GM23338 (cell line): ENCODE measurements around the gene SAMD13. TPM values are rescaled to one million over a fixed set of nuclear protein-coding genes. Genes with fewer than 3 reads are reported as not detected.

Experiments used
- ATAC-seq: fragments of 200-7000 bp; cut with Tn5 transposase; 3 replicates; pipeline ENCODE4 v1.9.1; 2020
- DNase-seq: peaks from one replicate; pipeline ENCODE4 v3.0.0-alpha.2; 2015; ENCODE audit warnings: low spot score
- H2AFZ ChIP-seq: fragments of 200-600 bp; sonication (generic); 2 replicates; pipeline ENCODE4 v1.8.0; 2016; ENCODE audit warnings: antibody characterized with exemption, mild to moderate bottlenecking, moderate library complexity
- H3F3A ChIP-seq: fragments of 200-600 bp; sonication (generic); replicated peaks from 2 replicates; pipeline ENCODE4 v1.8.0; 2017; ENCODE audit warnings: antibody characterized with exemption, mixed run types, low read depth
- H3K27ac ChIP-seq: fragments of 200-600 bp; sonication (generic); 2 replicates; pipeline ENCODE4 v1.6.1; 2016; ENCODE audit warnings: low read depth
- H3K27me3 ChIP-seq: fragments of 200-600 bp; sonication (generic); 2 replicates; pipeline ENCODE4 v1.8.0; 2016; ENCODE audit warnings: mild to moderate bottlenecking, mixed run types, moderate library complexity; ENCODE audit not compliant: insufficient read depth
- H3K36me3 ChIP-seq: fragments of 200-600 bp; sonication (generic); 2 replicates; pipeline ENCODE4 v1.8.0; 2016; ENCODE audit warnings: mild to moderate bottlenecking; ENCODE audit not compliant: insufficient read depth
- H3K4me1 ChIP-seq: fragments of 200-600 bp; sonication (generic); 2 replicates; pipeline ENCODE4 v1.8.0; 2016; ENCODE audit warnings: mild to moderate bottlenecking, moderate library complexity; ENCODE audit not compliant: insufficient read depth
- H3K4me2 ChIP-seq: fragments of 200-600 bp; sonication (generic); 2 replicates; pipeline ENCODE4 v1.7.1; 2017; ENCODE audit warnings: mixed run types
- H3K4me3 ChIP-seq: fragments of 200-600 bp; sonication (generic); 2 replicates; pipeline ENCODE4 v1.6.1; 2016; ENCODE audit warnings: mixed run types
- H3K79me2 ChIP-seq: fragments of 200-600 bp; sonication (generic); replicated peaks from 2 replicates; pipeline ENCODE4 v1.8.0; 2017; ENCODE audit warnings: mild to moderate bottlenecking; ENCODE audit not compliant: insufficient read depth
- H3K9me2 ChIP-seq: fragments of 200-600 bp; sonication (generic); 2 replicates; pipeline ENCODE4 v1.8.0; 2017; ENCODE audit not compliant: insufficient read depth
- H4K20me1 ChIP-seq: fragments of 200-600 bp; sonication (generic); replicated peaks from 2 replicates; pipeline ENCODE4 v1.8.0; 2017; ENCODE audit warnings: mild to moderate bottlenecking; ENCODE audit not compliant: insufficient read depth
- H3K27ac Mint-ChIP-seq: 2 replicates; pipeline ENCODE4 v1.8.0; 2020; ENCODE audit warnings: inconsistent platforms, mild to moderate bottlenecking, moderate library complexity, mixed read lengths
- H3K27me3 Mint-ChIP-seq: 3 replicates; pipeline ENCODE4 v1.8.0; 2022; ENCODE audit warnings: low read depth, mild to moderate bottlenecking, moderate library complexity, mixed read lengths, inconsistent platforms; ENCODE audit not compliant: insufficient read depth, poor library complexity
- H3K36me3 Mint-ChIP-seq: 3 replicates; pipeline ENCODE4 v1.8.0; 2021; ENCODE audit warnings: low read depth, mild to moderate bottlenecking, inconsistent platforms, moderate library complexity, mixed read lengths
- H3K4me1 Mint-ChIP-seq: 3 replicates; pipeline ENCODE4 v1.8.0; 2020; ENCODE audit warnings: mild to moderate bottlenecking, inconsistent platforms, mixed read lengths
- H3K4me3 Mint-ChIP-seq: 3 replicates; pipeline ENCODE4 v1.8.0; 2021; ENCODE audit warnings: moderate library complexity, mild to moderate bottlenecking, inconsistent platforms, mixed read lengths
- H3K9me3 Mint-ChIP-seq: 3 replicates; pipeline ENCODE4 v1.8.0; 2020; ENCODE audit warnings: moderate library complexity, mild to moderate bottlenecking, inconsistent platforms, mixed read lengths
- CREB1 ChIP-seq: fragments of 250-450 bp; sonication (Bioruptor Pico); IDR thresholded peaks from 2 replicates; pipeline ENCODE4 v1.5.0; 2020; ENCODE audit warnings: low read depth, mild to moderate bottlenecking, moderate library complexity
- CTCF ChIP-seq, 2 experiments: fragments of 200-600 bp in 1 of 2; sonication (generic) in 1 of 2; conservative IDR thresholded peaks; 2 replicates each; pipeline versions ENCODE4 v1.5.1 to v1.6.1; 2016 to 2017; ENCODE audit warnings: antibody characterized with exemption in 2 of 2, low read depth in 2 of 2, mild to moderate bottlenecking in 2 of 2, moderate library complexity in 1 of 2
- EZH2 ChIP-seq: fragments of 200-600 bp; sonication (generic); IDR thresholded peaks from one replicate; pipeline ENCODE4 v1.8.0; 2017; ENCODE audit warnings: antibody characterized with exemption, mild to moderate bottlenecking, low read depth; ENCODE audit not compliant: unreplicated experiment
- EZH2phosphoT487 ChIP-seq: fragments of 200-600 bp; sonication (generic); IDR thresholded peaks from one replicate; pipeline ENCODE4 v1.8.1; 2018; ENCODE audit warnings: antibody characterized with exemption; ENCODE audit not compliant: unreplicated experiment
- JUNB ChIP-seq: IDR thresholded peaks from one replicate; pipeline ENCODE4 v1.6.1; 2016; ENCODE audit warnings: antibody characterized with exemption; ENCODE audit not compliant: unreplicated experiment
- NANOG ChIP-seq: IDR thresholded peaks from 2 replicates; pipeline ENCODE4 v1.6.1; 2016; ENCODE audit warnings: antibody characterized with exemption, borderline replicate concordance
- POLR2AphosphoS5 ChIP-seq: IDR thresholded peaks from 2 replicates; pipeline ENCODE4 v1.6.1; 2016; ENCODE audit warnings: antibody characterized with exemption, low read depth
- STAT1 ChIP-seq: IDR thresholded peaks from one replicate; pipeline ENCODE4 v1.6.1; 2016; ENCODE audit warnings: antibody characterized with exemption; ENCODE audit not compliant: unreplicated experiment
- ZNF114 ChIP-seq: fragments of 250-450 bp; sonication (Bioruptor Pico); IDR thresholded peaks from 2 replicates; pipeline ENCODE4 v1.5.0; 2020; ENCODE audit warnings: mild to moderate bottlenecking, moderate library complexity
- ZNF331 ChIP-seq: fragments of 250-450 bp; sonication (Bioruptor Pico); IDR thresholded peaks from 2 replicates; pipeline ENCODE4 v1.5.0; 2020; ENCODE audit warnings: low read depth, mild to moderate bottlenecking, moderate library complexity
- polyA plus RNA-seq: library from polyadenylated mRNA; unstranded; fragments of >200 nt; fragmentation: Nextera tagmentation; extraction: Ambion mirVana; gene quantifications from 2 replicates; pipeline ENCODE4 v1.2.1, GENCODE V29; 2016
- total RNA-seq: library from RNA; depleted of rRNA; stranded (reverse); fragments of >200 nt; shearing (Covaris generic); gene quantifications from 2 replicates; pipeline ENCODE4 v1.2.3, GENCODE V29; 2014
- TF ChIP-seq, protein P1 (sequence below): fragments of 250-450 bp; sonication (Bioruptor Pico); IDR thresholded peaks from 2 replicates; pipeline ENCODE4 v1.5.0; 2020; ENCODE audit warnings: mild to moderate bottlenecking, moderate library complexity
- TF ChIP-seq, protein P2 (sequence below): IDR thresholded peaks from 2 replicates; pipeline ENCODE4 v1.6.1; 2016; ENCODE audit warnings: antibody characterized with exemption
- TF ChIP-seq, protein P3 (sequence below): IDR thresholded peaks from one replicate; pipeline ENCODE4 v1.6.1; 2018; ENCODE audit warnings: antibody characterized with exemption; ENCODE audit not compliant: unreplicated experiment

Gene SAMD13
- total and polyA plus RNA-seq, 2 experiments from 2014 or later = 2.5 to 3.6 TPM

DNA sequence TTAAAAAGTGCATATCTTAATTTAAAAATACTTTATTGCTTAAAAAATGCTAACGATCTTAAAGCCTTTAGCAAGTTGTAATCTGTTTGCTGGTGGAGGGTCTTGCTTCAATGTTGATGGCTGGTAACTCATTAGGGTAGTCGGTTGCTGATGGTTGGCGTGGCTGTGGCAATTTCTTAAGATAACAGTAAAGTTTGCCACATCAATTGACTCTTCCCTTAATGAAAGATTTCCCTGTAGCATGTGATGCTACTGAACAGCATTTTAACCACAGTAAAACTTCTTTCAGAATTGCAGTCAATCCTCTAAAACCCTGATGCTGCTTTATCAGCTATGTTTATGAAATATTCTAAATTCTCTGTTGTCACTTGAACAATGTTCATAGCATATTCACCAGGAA lies 6.8 kb upstream of the SAMD13 start:
- no peak overlapping the region for H3K4me3 ChIP-seq
- H3K27me3 ChIP-seq = no peaks in the 10 kb centered on the region
- H3K79me2 ChIP-seq = no peaks in the 10 kb centered on the region
- H3K27ac ChIP-seq = no peak overlapping the region
- H2AFZ ChIP-seq = no peak overlapping the region
- H3K9me2 ChIP-seq = no peaks in the 10 kb centered on the region
- Mint-ChIP-seq H3K27ac (no peak overlapping the region), H3K9me3 (no peaks in the 10 kb centered on the region; the same call in 2 of the 3 replicates), H3K4me1 (peaks cover 11% of the 10 kb centered on the region), H3K27me3 (peaks cover 10% of the 10 kb centered on the region), H3K36me3 (no peaks in the 10 kb centered on the region; the same call in 1 of the 3 replicates), H3K4me3 (no peak overlapping the region)
- DNase-seq (no peak), ATAC-seq (no peak)
- H3K4me2 ChIP-seq = no peak overlapping the region
- TF ChIP-seq, protein P1, sequence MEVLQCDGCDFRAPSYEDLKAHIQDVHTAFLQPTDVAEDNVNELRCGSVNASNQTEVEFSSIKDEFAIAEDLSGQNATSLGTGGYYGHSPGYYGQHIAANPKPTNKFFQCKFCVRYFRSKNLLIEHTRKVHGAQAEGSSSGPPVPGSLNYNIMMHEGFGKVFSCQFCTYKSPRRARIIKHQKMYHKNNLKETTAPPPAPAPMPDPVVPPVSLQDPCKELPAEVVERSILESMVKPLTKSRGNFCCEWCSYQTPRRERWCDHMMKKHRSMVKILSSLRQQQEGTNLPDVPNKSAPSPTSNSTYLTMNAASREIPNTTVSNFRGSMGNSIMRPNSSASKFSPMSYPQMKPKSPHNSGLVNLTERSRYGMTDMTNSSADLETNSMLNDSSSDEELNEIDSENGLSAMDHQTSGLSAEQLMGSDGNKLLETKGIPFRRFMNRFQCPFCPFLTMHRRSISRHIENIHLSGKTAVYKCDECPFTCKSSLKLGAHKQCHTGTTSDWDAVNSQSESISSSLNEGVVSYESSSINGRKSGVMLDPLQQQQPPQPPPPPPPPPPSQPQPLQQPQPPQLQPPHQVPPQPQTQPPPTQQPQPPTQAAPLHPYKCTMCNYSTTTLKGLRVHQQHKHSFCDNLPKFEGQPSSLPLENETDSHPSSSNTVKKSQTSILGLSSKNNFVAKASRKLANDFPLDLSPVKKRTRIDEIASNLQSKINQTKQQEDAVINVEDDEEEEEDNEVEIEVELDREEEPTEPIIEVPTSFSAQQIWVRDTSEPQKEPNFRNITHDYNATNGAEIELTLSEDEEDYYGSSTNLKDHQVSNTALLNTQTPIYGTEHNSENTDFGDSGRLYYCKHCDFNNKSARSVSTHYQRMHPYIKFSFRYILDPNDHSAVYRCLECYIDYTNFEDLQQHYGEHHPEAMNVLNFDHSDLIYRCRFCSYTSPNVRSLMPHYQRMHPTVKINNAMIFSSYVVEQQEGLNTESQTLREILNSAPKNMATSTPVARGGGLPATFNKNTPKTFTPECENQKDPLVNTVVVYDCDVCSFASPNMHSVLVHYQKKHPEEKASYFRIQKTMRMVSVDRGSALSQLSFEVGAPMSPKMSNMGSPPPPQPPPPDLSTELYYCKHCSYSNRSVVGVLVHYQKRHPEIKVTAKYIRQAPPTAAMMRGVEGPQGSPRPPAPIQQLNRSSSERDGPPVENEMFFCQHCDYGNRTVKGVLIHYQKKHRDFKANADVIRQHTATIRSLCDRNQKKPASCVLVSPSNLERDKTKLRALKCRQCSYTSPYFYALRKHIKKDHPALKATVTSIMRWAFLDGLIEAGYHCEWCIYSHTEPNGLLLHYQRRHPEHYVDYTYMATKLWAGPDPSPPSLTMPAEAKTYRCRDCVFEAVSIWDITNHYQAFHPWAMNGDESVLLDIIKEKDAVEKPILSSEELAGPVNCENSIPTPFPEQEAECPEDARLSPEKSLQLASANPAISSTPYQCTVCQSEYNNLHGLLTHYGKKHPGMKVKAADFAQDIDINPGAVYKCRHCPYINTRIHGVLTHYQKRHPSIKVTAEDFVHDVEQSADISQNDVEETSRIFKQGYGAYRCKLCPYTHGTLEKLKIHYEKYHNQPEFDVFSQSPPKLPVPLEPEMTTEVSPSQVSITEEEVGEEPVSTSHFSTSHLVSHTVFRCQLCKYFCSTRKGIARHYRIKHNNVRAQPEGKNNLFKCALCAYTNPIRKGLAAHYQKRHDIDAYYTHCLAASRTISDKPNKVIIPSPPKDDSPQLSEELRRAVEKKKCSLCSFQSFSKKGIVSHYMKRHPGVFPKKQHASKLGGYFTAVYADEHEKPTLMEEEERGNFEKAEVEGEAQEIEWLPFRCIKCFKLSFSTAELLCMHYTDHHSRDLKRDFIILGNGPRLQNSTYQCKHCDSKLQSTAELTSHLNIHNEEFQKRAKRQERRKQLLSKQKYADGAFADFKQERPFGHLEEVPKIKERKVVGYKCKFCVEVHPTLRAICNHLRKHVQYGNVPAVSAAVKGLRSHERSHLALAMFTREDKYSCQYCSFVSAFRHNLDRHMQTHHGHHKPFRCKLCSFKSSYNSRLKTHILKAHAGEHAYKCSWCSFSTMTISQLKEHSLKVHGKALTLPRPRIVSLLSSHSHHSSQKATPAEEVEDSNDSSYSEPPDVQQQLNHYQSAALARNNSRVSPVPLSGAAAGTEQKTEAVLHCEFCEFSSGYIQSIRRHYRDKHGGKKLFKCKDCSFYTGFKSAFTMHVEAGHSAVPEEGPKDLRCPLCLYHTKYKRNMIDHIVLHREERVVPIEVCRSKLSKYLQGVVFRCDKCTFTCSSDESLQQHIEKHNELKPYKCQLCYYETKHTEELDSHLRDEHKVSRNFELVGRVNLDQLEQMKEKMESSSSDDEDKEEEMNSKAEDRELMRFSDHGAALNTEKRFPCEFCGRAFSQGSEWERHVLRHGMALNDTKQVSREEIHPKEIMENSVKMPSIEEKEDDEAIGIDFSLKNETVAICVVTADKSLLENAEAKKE (CRISPR knock-in tag) = no peak
- no peak for TF ChIP-seq CREB1
- no peak for TF ChIP-seq POLR2AphosphoS5
- no peak for TF ChIP-seq JUNB
- no peak for TF ChIP-seq ZNF331 (CRISPR knock-in tag)
- TF ChIP-seq STAT1 = no peak
- TF ChIP-seq, protein P2, sequence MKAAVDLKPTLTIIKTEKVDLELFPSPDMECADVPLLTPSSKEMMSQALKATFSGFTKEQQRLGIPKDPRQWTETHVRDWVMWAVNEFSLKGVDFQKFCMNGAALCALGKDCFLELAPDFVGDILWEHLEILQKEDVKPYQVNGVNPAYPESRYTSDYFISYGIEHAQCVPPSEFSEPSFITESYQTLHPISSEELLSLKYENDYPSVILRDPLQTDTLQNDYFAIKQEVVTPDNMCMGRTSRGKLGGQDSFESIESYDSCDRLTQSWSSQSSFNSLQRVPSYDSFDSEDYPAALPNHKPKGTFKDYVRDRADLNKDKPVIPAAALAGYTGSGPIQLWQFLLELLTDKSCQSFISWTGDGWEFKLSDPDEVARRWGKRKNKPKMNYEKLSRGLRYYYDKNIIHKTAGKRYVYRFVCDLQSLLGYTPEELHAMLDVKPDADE = no peak
- TF ChIP-seq, protein P3, sequence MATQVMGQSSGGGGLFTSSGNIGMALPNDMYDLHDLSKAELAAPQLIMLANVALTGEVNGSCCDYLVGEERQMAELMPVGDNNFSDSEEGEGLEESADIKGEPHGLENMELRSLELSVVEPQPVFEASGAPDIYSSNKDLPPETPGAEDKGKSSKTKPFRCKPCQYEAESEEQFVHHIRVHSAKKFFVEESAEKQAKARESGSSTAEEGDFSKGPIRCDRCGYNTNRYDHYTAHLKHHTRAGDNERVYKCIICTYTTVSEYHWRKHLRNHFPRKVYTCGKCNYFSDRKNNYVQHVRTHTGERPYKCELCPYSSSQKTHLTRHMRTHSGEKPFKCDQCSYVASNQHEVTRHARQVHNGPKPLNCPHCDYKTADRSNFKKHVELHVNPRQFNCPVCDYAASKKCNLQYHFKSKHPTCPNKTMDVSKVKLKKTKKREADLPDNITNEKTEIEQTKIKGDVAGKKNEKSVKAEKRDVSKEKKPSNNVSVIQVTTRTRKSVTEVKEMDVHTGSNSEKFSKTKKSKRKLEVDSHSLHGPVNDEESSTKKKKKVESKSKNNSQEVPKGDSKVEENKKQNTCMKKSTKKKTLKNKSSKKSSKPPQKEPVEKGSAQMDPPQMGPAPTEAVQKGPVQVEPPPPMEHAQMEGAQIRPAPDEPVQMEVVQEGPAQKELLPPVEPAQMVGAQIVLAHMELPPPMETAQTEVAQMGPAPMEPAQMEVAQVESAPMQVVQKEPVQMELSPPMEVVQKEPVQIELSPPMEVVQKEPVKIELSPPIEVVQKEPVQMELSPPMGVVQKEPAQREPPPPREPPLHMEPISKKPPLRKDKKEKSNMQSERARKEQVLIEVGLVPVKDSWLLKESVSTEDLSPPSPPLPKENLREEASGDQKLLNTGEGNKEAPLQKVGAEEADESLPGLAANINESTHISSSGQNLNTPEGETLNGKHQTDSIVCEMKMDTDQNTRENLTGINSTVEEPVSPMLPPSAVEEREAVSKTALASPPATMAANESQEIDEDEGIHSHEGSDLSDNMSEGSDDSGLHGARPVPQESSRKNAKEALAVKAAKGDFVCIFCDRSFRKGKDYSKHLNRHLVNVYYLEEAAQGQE = no peak
- TF ChIP-seq EZH2 = no peak
- TF ChIP-seq NANOG = no peak
- no peak for TF ChIP-seq EZH2phosphoT487
- no peak for TF ChIP-seq ZNF114 (CRISPR knock-in tag)
- no peak for TF ChIP-seq CTCF (conservative IDR thresholded peaks at IDR 0.05; ENCODE audit: low read depth in 2 of 2)
- H3K4me1 ChIP-seq = peaks cover 1% of the 10 kb centered on the region; the same call in 1 of the 2 replicates
- no peaks in the 10 kb centered on the region for H4K20me1 ChIP-seq
- no peaks in the 10 kb centered on the region; the same call in 1 of the 2 replicates for H3K36me3 ChIP-seq
- no peaks in the 10 kb centered on the region for H3F3A ChIP-seq
